Measurements from ENCODE around the gene YBX2. TPM values are rescaled to one million over a fixed set of nuclear protein-coding genes. Genes with fewer than 3 reads are reported as not detected.
A peak's percentile ranks its signal among the peaks of the same experiment; 100 is the strongest.

YBX2 gene
- total RNA-seq, 4 donors from 2014 or later = 3.3 to 6.5 (median 5.3) TPM

DNA sequence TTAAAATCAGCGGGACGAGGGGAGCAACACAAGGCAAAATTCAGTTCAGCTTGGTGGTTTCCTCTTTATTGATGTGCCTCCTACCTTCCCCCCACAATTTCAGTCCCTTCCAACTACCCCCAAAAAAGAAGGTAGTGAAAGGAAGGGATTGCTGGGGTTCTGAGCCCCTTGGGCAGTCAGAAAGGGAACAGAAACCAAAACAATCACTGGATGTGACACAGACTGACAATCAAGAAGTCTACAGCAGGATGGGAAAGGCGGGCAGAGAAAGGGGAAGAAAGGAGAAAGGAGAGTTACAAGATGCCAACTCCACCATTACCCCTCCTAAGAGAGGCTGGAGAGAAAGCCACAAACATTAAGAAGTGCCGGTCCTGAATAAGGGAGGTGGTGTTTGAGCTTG, 54.1 kb downstream of the YBX2 start:
- Histone ChIP-seq H3K27me3 (no peaks in the 10 kb centered on the region), H3K27ac (peak overlapping the region in 3 of 4 donors; percentile 94 to 98 (median 98)), H3K36me3 (peaks cover 0 to 48% of the 10 kb centered on the region in 2 donors), H3K4me1 (peaks cover 8 to 60% (median 28%) of the 10 kb centered on the region in 3 donors), H3K9me3 (no peaks in the 10 kb centered on the region), H3K4me3 (peak overlapping the region in 1 of 2 donors; percentile 87)
- no peak for ATAC-seq
- TF ChIP-seq POLR2AphosphoS5 (IDR thresholded peaks at IDR 0.05) (no peak), POLR2A (IDR thresholded peaks at IDR 0.05) (no peak), EP300 (IDR thresholded peaks at IDR 0.05) (no peak)
- TF ChIP-seq, protein P1, sequence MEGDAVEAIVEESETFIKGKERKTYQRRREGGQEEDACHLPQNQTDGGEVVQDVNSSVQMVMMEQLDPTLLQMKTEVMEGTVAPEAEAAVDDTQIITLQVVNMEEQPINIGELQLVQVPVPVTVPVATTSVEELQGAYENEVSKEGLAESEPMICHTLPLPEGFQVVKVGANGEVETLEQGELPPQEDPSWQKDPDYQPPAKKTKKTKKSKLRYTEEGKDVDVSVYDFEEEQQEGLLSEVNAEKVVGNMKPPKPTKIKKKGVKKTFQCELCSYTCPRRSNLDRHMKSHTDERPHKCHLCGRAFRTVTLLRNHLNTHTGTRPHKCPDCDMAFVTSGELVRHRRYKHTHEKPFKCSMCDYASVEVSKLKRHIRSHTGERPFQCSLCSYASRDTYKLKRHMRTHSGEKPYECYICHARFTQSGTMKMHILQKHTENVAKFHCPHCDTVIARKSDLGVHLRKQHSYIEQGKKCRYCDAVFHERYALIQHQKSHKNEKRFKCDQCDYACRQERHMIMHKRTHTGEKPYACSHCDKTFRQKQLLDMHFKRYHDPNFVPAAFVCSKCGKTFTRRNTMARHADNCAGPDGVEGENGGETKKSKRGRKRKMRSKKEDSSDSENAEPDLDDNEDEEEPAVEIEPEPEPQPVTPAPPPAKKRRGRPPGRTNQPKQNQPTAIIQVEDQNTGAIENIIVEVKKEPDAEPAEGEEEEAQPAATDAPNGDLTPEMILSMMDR (IDR thresholded peaks at IDR 0.05) = no peak
- 60% methylated on average over 4 of the region's 4 CpGs; no CpG with 5 or more reads in 1 of the 2 donors for WGBS, 2 donors (ENCODE audit: low coverage in 1 of 2)

DNA sequence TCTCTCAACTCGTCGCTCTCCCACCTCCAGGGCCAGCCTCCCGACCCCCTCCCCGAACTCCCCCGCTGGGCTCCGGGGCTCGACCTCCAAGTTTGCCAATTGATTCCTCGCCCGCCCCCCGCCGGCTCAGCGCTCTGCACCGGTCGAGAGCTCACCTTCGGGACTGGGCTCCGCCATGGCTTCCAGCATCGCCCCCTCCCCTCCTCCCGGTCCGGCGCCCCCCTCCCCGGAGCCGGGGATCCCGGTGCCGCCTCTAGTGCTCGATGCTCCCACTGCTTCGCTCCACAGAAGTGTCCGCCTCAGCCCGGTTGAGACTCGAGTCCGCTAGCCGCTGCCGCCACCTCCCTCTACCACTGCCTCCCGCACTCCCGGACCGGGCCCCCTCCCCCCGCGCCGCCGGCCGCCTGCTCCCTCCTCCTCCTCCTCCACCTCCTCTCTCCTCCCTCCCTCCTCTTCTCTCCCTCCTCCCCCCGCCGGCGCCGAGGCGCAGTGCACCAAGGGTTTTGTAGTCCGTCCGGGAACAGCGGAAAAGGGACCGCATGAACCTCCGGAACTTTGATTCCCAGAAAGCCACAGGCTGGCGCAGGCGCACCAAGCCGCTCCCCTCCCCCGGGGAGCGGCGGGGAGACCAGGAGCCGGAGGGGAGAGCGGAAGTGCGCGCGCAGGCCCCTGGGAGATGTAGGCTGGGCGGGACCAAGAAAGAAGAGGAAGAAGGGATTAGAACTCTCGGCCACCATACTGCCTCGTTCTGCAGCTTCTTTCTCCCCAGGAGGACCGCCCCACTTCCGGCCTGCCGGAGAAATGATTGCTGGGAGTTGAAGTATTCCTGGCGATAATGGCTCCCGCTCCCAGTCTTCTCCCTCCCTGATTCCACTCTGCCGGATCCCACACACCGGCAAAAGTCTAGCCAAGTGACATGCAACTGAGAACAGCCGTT, 55.1 kb downstream of the YBX2 start, which contains the start of gene PHF23:
Gene PHF23, minus strand, starts transcription at position 367 of the 937 bp plus-strand sequence. Its CDS starts 178 bp downstream, at position 189.
- peak; percentile 87 for ATAC-seq
- Histone ChIP-seq H3K27me3 (no peaks in the 10 kb centered on the region), H3K36me3 (peaks cover 0 to 42% of the 10 kb centered on the region in 2 donors), H3K27ac (peak within 1 kb of the TSS; percentile 82 to 98 (median 96)), H3K9me3 (no peaks in the 10 kb centered on the region), H3K4me3 (peak within 1 kb of the TSS; percentile 90 to 99), H3K4me1 (peaks cover 8 to 67% (median 33%) of the 10 kb centered on the region in 3 donors)
- WGBS, 2 donors (ENCODE audit: low coverage in 1 of 2) = 0 to 1% methylated on average over 5 to 15 of the region's 72 CpGs
- TF ChIP-seq POLR2A (IDR thresholded peaks at IDR 0.05) (peak; percentile 40 to 56), POLR2AphosphoS5 (IDR thresholded peaks at IDR 0.05) (peak; percentile 81), EP300 (IDR thresholded peaks at IDR 0.05) (no peak)
- TF ChIP-seq, protein P1 (IDR thresholded peaks at IDR 0.05) = peak in 3 of 4 experiments; percentile 8 to 58 (median 34)

DNA sequence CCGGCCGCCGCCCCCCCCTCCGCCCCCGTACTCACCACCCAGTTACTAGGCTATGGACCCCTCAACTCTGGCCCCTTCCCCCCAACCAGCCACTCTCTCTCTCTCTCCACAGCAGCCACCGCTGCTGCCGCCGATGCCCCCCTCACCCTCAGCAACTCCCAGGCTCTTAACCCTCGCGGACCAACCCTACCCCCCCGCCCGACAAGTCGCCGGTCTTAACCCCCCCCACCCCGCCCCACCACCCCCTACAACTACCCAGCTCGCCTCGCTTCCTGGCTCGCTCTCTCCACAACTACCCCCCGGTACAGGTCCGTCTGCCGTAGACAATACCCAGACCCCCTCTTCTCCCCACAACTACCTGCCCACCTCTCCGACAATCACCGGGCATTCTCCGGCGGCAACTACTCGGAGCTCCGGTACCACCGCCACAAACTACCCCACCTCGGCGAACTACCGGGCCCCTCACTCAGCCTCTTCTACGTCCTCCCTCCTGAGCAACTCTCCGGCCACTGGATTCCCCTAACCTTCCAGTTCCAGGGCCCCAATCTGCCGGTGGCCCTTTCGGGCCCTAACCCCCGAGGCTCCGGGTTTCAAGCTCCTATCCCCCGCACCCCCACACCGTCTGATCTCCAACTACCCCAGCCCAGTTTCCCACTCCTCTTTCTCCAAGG, 55.9 kb downstream of the YBX2 start:
- no peak for ATAC-seq
- Histone ChIP-seq H3K4me3 (peak overlapping the region; percentile 90 to 99), H3K27ac (peak overlapping the region; percentile 82 to 98 (median 95)), H3K4me1 (peaks cover 8 to 62% (median 29%) of the 10 kb centered on the region in 3 donors), H3K9me3 (no peaks in the 10 kb centered on the region), H3K36me3 (peaks cover 0 to 34% of the 10 kb centered on the region in 2 donors), H3K27me3 (no peaks in the 10 kb centered on the region)
- 0 to 1% methylated on average over 15 to 24 of the region's 39 CpGs for WGBS, 2 donors (ENCODE audit: low coverage in 1 of 2)
- no peak for TF ChIP-seq POLR2AphosphoS5 (IDR thresholded peaks at IDR 0.05)
- no peak for TF ChIP-seq POLR2A (IDR thresholded peaks at IDR 0.05)
- no peak for TF ChIP-seq EP300 (IDR thresholded peaks at IDR 0.05)
- TF ChIP-seq, protein P1 (IDR thresholded peaks at IDR 0.05) = no peak

Small RNA genes lying within 50 kb of the gene (small RNA-seq; reads per million reads assigned to genes)
- gene AC026954.2 (0 reads per million in 4 donors), gene RF00019 (0 reads per million in 4 donors)

Other genes starting within 250 kb of the YBX2 start
- 10 to 100 TPM in 2 of 4 donors, 1 to 10 TPM in 2; 3.8 to 25.6 (median 11.3) TPM for gene CLEC10A, start 214.4 kb downstream of the YBX2 start, total RNA-seq
- 1 to 10 TPM in 1 of 4 donors, under 1 TPM in 1, not detected in 2; 0.79 to 1.3 TPM for gene ASGR2, start 179.8 kb downstream of the YBX2 start, total RNA-seq
- 1 to 10 TPM in 1 of 4 donors, under 1 TPM in 1, not detected in 2; 0.54 to 1.2 TPM for gene ASGR1, start 115.3 kb downstream of the YBX2 start, total RNA-seq
- gene DLG4, start 74.8 kb downstream of the YBX2 start, total RNA-seq = 10 to 100 TPM; 14.1 to 21.7 (median 16.5) TPM
- gene ACADVL, start 74.7 kb downstream of the YBX2 start, total RNA-seq = 100 to 1,000 TPM; 331 to 508 (median 475) TPM
- 10 to 100 TPM; 33.0 to 53.9 (median 45.0) TPM for gene DVL2, start 60.1 kb downstream of the YBX2 start, total RNA-seq
- gene PHF23, start 55.2 kb downstream of the YBX2 start, total RNA-seq = 10 to 100 TPM; 29.4 to 38.2 (median 31.0) TPM
- gene GABARAP, start 52.2 kb downstream of the YBX2 start, total RNA-seq = 100 to 1,000 TPM; 289 to 437 (median 386) TPM
- 10 to 100 TPM; 33.8 to 66.3 (median 52.5) TPM for gene CTDNEP1, start 42.9 kb downstream of the YBX2 start, total RNA-seq
- 10 to 100 TPM; 29.6 to 36.8 (median 33.8) TPM for gene ELP5, start 42.4 kb downstream of the YBX2 start, total RNA-seq
- gene CLDN7, start 32.2 kb downstream of the YBX2 start, total RNA-seq = 10 to 100 TPM in 1 of 4 donors, 1 to 10 TPM in 2, not detected in 1; 1.4 to 16.9 (median 4.7) TPM
- 100 to 1,000 TPM in 3 of 4 donors, 10 to 100 TPM in 1; 71.8 to 200 (median 149) TPM for gene SLC2A4, start 12.9 kb downstream of the YBX2 start, total RNA-seq
- gene EIF5A, start 13.0 kb upstream of the YBX2 start, total RNA-seq = 100 to 1,000 TPM; 145 to 233 (median 183) TPM
- gene GPS2, start 20.7 kb upstream of the YBX2 start, total RNA-seq = 100 to 1,000 TPM in 1 of 4 donors, 10 to 100 TPM in 3; 66.9 to 104 (median 82.5) TPM
- gene NEURL4, start 34.7 kb upstream of the YBX2 start, total RNA-seq = 10 to 100 TPM; 12.0 to 30.4 (median 14.9) TPM
- 1 to 10 TPM; 2.0 to 4.6 (median 3.5) TPM for gene ACAP1, start 41.9 kb upstream of the YBX2 start, total RNA-seq
- 10 to 100 TPM in 2 of 4 donors, 1 to 10 TPM in 2; 8.8 to 16.9 (median 10.3) TPM for gene KCTD11, start 57.5 kb upstream of the YBX2 start, total RNA-seq
- not detected for gene TMEM95, start 60.5 kb upstream of the YBX2 start, total RNA-seq
- gene TNK1, start 86.5 kb upstream of the YBX2 start, total RNA-seq = 1 to 10 TPM; 2.0 to 4.4 (median 3.5) TPM
- 10 to 100 TPM; 16.8 to 38.1 (median 17.7) TPM for gene PLSCR3, start 99.9 kb upstream of the YBX2 start, total RNA-seq
- gene TMEM256, start 109.5 kb upstream of the YBX2 start, total RNA-seq = 10 to 100 TPM; 31.1 to 66.6 (median 57.8) TPM
- gene NLGN2, start 113.2 kb upstream of the YBX2 start, total RNA-seq = 10 to 100 TPM in 3 of 4 donors, 1 to 10 TPM in 1; 9.9 to 28.4 (median 14.4) TPM
- gene SPEM1, start 125.7 kb upstream of the YBX2 start, total RNA-seq = not detected
- not detected for gene SPEM2, start 131.0 kb upstream of the YBX2 start, total RNA-seq
- under 1 TPM in 1 of 4 donors, not detected in 3; 0.08 TPM for gene SPEM3, start 134.2 kb upstream of the YBX2 start, total RNA-seq
- gene TMEM102, start 140.8 kb upstream of the YBX2 start, total RNA-seq = 1 to 10 TPM; 1.3 to 5.6 (median 2.4) TPM
- gene FGF11, start 144.9 kb upstream of the YBX2 start, total RNA-seq = 1 to 10 TPM in 1 of 4 donors, under 1 TPM in 2, not detected in 1; 0.13 to 1.0 (median 0.42) TPM
- gene CHRNB1, start 150.4 kb upstream of the YBX2 start, total RNA-seq = 10 to 100 TPM in 1 of 4 donors, 1 to 10 TPM in 3; 4.7 to 12.1 (median 8.1) TPM
- 100 to 1,000 TPM in 1 of 4 donors, 10 to 100 TPM in 3; 68.4 to 115 (median 80.2) TPM for gene ZBTB4, start 185.0 kb upstream of the YBX2 start, total RNA-seq
- gene SLC35G6, start 186.8 kb upstream of the YBX2 start, total RNA-seq = not detected
- 10 to 100 TPM; 41.0 to 55.3 (median 47.3) TPM for gene POLR2A, start 189.7 kb upstream of the YBX2 start, total RNA-seq

All from gastroesophageal sphincter (tissue), 4 donors.